Measurements from ENCODE around the gene FRMD5.
"Not testable (repeated sequence)": the region's sequence is repeated elsewhere in the genome, so short reads cannot be mapped to it uniquely, and the experiment has no call there.

The FRMD5 gene

DNA sequence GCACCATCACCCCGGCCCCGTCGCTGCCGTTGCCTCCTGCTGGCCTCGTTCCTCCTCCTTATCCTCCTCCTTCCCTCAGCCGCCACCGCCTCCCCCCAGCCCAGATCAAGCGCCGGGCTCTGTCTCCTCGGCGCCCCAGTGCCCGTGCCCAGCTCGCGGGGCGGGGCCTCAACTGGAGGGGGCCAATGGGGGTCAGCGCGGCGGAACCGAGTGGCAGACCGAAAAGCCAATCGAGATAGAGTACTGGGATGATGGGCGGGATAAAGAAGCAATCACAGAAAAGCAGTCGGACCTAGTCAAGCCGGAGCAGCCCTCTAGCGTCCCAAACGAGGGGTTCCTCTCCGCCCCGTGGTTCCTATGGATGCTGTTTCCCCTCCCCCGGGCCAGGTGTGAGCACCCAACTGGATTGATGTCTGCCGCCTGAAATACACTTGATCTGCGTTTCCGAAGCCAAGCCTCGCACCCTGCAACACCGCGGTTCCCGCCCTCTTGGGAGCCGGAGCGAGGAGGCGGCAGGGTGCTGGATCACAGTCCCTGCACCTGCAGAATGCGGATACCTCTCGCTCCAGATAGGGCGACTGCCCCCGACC, at the start of gene FRMD5:
Gene FRMD5 (minus strand): TSS at position 121 of the 590 bp plus-strand sequence.
- ATAC-seq (peak; percentile 98), DNase-seq (peak; percentile 89)

DNA sequence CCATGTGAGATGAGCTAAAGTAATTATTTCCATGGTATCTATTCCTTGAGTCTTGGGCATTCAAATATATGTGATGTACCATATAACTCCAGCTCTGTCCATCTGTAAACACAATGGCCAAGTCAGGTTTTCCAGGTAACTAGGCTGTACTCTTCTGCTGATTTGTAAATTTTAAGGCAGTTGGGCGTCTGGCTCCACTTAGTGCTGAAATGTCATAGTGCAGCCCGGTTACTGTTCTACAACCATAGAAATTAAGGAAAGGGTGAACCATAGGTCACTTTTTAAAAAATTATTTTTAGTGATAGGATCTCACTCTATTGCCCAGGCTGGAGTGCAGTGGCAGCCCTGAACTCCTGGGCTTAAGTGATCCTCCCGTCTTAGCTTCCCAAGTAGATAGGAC, 48.8 kb upstream of the FRMD5 start:
- ATAC-seq (no peak), DNase-seq (no peak)

DNA sequence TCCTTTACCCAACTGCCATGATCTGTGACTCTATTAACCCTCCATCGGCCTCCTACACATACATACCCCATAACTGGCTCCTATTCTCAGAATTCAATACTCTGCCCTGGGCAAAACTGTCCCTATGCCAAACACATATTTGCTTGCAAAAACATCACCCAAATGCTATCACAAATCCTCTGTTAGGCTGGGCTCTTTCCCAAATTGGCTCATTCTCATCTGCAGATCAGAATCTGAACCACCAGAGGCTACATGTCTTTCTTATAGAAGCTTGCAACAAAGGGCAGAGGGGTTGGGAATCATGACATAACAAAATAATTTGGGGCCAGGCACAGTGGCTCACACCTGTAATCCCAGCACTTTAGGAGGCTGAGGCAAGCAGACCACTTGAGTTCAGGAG, 48.1 kb upstream of the FRMD5 start:
- ATAC-seq: no peak
- no peak for DNase-seq

DNA sequence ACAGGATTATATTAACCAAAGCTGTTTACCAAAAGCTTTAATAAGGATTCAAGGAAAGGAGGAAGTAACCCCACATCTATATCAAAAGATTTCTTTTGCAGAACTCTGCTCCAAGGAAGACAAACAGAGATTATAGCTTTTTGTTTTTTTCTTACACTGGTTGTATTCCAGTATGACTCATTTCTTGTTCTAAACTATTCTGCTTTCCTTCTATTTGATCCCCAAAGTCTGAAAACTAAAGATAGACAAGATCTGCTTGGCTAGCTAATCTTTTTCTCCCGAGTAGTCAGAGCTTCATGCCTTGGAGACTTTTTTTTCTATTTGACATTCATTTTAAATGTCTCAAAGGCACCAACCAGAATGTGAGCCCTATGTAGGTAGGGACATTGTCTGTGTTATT, 36.8 kb upstream of the FRMD5 start:
- no peak for ATAC-seq
- no peak for DNase-seq

- not testable (repeated sequence) for DNase-seq, ATAC-seq
Measured at GRCh38 chr15:44229301-44229700, 34.2 kb upstream of the FRMD5 start.

DNA sequence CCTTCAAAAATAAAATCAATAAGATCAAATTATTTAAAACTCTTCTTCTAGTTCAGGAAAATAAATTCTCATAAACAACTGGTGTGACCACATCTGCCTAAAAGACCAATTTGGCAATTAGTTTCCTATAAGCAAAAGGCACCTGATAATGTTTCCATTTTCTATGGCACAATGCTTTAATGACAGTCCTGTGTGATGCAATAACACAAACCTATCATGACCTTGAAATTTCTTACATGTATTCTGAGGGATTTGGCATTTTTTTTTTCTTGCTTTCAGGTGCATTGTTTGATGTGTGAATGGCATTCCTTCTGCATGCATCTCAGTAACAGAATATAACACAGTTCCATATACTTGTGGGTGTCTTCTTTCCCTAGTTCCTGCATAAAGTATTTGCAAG, 32.5 kb upstream of the FRMD5 start:
- DNase-seq (no peak), ATAC-seq (no peak)

DNA sequence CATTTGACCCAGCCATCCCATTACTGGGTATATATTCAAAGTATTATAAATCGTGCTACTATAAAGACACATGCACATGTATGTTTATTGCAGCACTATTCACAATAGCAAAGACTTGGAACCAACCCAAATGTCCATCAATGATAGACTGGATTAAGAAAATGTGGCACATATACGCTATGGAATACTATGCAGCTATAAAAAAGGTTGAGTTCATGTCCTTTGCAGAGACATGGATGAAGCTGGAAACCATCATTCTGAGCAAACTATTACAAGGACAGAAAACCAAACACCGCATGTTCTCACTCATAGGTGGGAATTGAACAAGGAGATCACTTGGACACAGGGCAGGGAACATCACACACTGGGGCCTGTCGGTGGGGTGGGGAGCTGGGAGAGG, 31.9 kb upstream of the FRMD5 start:
- DNase-seq, ATAC-seq: not testable (repeated sequence)

DNA sequence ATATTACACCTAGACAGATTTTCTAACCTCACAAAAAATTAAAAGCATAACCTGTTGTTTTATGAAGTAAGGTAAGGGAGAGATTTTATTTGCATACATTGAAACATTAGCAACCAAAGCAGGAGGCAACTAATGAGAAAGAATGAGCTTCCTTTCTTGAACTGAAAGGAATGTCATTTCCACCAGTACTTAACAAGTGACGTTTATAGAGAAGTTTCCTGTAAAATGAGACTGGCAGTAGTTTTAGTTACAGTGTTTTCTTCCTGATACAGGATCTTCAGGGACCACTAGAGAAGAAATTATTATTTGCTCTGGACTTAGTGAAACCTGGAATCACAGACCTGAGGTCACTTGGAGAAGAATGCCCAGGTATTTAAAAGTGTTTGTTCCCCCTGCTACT, 27.4 kb upstream of the FRMD5 start:
- DNase-seq (no peak), ATAC-seq (no peak)

- no peak for DNase-seq
- ATAC-seq: no peak
Measured at GRCh38 chr15:44219073-44219472, 24.0 kb upstream of the FRMD5 start.

GRCh38 chr15:44216958-44217357, 21.9 kb upstream of the FRMD5 start:
- DNase-seq: no peak
- ATAC-seq: no peak

- DNase-seq: no peak
- ATAC-seq: no peak
Measured at GRCh38 chr15:44215594-44215993, 20.5 kb upstream of the FRMD5 start.

DNA sequence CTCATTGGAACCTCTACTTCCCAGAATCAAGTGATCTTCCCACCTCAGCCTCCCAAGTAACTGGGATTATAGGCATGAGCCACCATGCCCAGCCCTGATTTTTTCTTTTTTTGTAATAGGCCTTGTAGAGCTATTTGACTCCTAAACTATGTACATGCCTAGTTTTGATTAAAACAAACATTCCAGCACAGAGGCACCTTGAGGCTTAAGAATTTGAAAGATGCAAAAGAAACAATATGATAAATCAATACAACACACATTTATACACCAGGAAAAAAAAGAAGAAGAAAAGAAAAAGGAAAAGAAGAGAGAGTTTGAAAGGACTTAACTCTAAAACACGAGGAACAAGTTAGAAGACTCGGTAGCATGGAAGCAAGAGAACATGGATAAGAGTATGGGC, 13.9 kb upstream of the FRMD5 start:
- ATAC-seq: no peak
- DNase-seq: no peak

DNA sequence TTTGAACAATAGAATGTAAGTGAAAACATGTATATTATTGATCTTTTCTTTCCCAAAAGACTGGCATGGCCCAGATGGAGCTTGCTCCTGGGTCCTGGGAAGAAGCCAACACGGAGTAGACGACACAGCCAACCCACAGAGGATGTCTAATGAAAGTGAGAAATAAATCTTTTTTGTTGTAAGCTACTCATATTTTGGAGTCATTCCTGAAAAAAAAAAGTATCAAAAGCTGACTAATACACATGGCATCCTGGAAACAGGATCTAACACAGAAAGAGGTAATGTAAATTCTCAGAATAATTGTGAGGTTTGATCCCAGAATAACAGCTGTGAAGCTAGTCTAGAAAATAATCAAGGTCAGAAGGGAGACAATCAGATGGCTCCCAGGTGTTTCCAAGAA, 12.6 kb upstream of the FRMD5 start:
- DNase-seq (no peak), ATAC-seq (no peak)

GRCh38 chr15:44199393-44199792, 4.3 kb upstream of the FRMD5 start:
- DNase-seq: no peak
- no peak for ATAC-seq

DNA sequence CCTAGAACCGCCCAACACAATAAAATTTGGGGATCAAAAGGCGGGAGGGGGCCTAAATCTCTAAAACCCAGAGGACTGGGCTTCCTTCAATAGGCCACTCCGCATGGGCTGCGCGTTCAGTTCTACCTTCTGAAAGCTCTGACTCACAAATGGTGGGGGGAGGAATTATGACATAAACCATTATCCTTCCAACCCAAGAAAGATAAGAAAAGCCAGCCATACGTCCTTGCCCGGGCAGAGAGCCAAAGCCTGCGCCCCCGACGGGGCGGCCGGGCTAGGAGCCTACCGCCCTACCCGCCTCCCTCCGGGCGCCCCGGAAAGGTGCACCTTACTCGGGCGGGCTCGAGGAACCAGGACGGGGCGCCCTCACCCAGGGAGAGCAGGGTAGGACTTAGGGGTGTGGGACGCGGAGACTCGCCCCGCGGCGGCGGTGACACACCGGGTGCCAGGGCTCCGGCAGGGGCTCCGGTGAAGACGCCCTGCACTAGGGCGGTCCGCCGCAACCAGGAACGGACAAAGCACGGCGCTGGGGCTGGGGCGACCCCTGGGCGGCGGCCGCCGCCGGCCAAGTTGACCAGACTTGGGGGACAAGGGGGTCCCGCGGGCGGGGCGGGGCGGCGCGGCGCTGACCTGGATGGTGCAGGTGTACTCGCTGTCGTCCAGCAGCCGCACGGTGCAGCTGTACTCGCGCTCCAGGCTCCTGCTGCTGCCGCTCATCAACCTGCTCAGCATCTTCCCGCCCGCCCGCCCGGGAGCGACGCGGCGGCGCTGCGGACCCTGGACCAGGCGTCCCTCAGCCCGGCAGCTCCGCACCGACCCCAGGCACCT, 534 bp downstream of the FRMD5 start:
- ATAC-seq: peak; percentile 40

DNA sequence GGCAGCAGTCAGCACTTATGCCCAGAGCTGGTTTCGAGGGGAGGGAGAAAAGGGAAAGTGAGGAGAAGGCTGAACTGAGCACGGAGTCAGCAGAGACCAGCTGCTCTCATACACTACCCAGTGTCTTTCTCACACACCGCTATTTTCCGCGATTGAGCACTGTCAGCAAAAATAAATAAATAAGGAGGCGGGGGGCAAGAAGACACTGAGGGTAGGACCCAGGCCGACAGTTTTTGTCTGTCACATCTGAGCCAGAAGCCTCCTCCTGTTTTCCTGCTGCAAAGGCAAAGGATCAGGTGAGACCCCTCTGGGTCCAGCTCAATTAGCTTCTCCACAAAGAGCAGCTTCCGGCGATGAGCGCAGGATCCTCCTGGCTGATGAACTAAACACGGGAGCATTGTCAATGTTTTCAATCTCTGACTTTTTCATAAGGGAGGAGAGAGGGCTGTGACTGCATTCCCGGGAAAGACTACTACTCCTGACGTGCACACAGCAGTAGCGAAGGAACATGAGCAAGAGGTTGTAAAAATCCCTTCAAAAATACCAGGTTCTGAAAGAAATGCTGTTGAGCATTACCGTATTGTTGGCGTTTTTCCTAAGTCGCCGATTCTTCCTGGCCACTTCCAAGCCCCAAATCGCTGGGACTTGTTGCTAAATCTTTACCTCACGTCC, 1.3 kb downstream of the FRMD5 start:
- no peak for ATAC-seq
- no peak for DNase-seq

More for the DNA sequence above, 534 bp downstream of the FRMD5 start:
- DNase-seq: peak; percentile 53

GRCh38 chr15:44188795-44189194, 6.3 kb downstream of the FRMD5 start:
- ATAC-seq (no peak), DNase-seq (no peak)

- ATAC-seq: no peak
- DNase-seq: no peak
Measured at GRCh38 chr15:44186705-44187104, 8.4 kb downstream of the FRMD5 start.

GRCh38 chr15:44183363-44183762, 11.7 kb downstream of the FRMD5 start:
- DNase-seq (no peak), ATAC-seq (no peak)

DNA sequence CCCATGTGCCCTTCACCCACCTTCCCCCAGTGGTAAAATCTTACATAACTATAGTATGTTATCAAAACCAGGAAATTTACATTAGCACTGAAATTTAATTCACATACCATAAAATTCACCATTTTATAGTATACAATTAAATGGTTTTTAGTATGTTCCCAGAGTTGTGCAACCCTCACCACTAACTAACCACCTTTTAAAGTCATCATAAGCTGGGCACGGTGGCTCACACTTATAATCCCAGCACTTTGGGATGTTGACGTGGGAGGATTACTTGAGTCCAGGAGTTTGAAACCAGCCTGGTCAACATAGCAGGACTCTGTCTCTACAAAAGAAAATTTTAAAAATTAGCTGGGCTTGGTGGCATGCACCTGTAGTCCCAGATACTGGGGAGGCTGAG, 13.7 kb downstream of the FRMD5 start:
- no peak for DNase-seq
- ATAC-seq: no peak

- DNase-seq: no peak
- ATAC-seq: no peak
Measured at GRCh38 chr15:44177139-44177538, 17.9 kb downstream of the FRMD5 start.

DNA sequence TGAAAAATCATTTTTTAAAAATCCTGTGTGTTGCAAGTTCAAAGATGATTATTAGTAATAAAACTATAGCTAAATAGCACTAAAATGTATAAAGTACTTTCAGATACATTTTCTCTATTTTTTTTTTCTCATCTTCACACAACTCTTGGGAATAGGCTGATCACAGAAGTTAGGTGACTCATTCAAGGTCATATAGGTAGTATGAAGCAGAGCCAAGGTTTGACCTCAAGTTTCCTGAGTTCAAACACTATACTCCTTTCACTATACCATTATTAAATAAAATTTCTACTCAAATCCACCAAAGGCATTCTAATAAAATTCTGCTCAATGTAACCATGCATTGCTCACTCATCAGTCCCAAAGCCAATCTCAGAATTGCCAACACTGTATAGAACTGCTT, 21.3 kb downstream of the FRMD5 start:
- DNase-seq: no peak
- no peak for ATAC-seq

DNA sequence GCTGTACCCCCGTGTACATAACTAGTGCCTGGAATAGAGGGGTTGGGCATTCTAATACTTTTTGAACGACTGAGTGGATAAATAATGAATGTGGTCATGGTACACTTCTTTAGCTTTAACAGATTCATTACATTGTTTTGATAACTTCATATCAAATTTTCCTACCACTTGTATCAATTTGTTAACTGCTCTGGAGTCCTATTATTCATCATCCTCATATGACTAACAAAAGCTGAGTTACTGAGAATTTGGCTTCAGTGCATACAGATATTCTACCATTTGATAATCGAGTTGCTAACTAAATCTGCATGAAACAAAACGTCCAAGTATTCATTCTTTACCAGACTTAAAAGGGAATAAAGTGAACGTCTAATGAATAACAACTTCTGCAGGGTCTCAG, 31.7 kb downstream of the FRMD5 start:
- DNase-seq: no peak
- no peak for ATAC-seq

Measured in stimulated activated naive CD8-positive, alpha-beta T cell treated with anti-CD3 and anti-CD28 coated beads, Interleukin-15, Interleukin-2, amounts not matched to agents 100 U/mL and 50 U/mL, for 24 hours (primary cell).